DMS153 treated with DMSO at 0.1 percent for 48 hours (cell line): ENCODE results near the gene FKBP14.

Experiments used
- DNase-seq: peaks from one replicate; lab custom pipeline; 2025; ENCODE audit not compliant: unreplicated experiment; lab: John Stamatoyannopoulos, UW

FKBP14 gene

GRCh38 chr7:30026229-30027064 lies at the start of gene FKBP14:
Gene FKBP14 (minus strand): TSS chr7:30026702. CDS start chr7:30026508, 194 bp downstream.
- DNase-seq = peak; percentile 99

- peak; percentile 80 for DNase-seq
Measured at GRCh38 chr7:30074422-30075030, 48.0 kb upstream of the FKBP14 start.

GRCh38 chr7:30072735-30073134 lies 46.2 kb upstream of the FKBP14 start:
- no peak for DNase-seq

- DNase-seq = no peak
Measured at GRCh38 chr7:30070052-30070451, 43.5 kb upstream of the FKBP14 start.

GRCh38 chr7:30069096-30069867 lies 42.8 kb upstream of the FKBP14 start:
- DNase-seq = no peak

GRCh38 chr7:30068117-30068516 lies 41.6 kb upstream of the FKBP14 start:
- DNase-seq = no peak

- no peak for DNase-seq
Measured at GRCh38 chr7:30066687-30067086, 40.2 kb upstream of the FKBP14 start.

- DNase-seq = no peak
Measured at GRCh38 chr7:30065746-30066145, 39.2 kb upstream of the FKBP14 start.

- DNase-seq = peak; percentile 30
Measured at GRCh38 chr7:30062587-30062986, 36.1 kb upstream of the FKBP14 start.

- peak; percentile 20 for DNase-seq
Measured at GRCh38 chr7:30061786-30062185, 35.3 kb upstream of the FKBP14 start.

GRCh38 chr7:30057741-30058140 lies 31.2 kb upstream of the FKBP14 start:
- no peak for DNase-seq

- no peak for DNase-seq
Measured at GRCh38 chr7:30053068-30053467, 26.6 kb upstream of the FKBP14 start.

- no peak for DNase-seq
Measured at GRCh38 chr7:30049173-30049572, 22.7 kb upstream of the FKBP14 start.

GRCh38 chr7:30048582-30048981 lies 22.1 kb upstream of the FKBP14 start:
- no peak for DNase-seq

GRCh38 chr7:30047124-30047523 lies 20.6 kb upstream of the FKBP14 start:
- no peak for DNase-seq

GRCh38 chr7:30046127-30046770 lies 19.7 kb upstream of the FKBP14 start:
- no peak for DNase-seq

- no peak for DNase-seq
Measured at GRCh38 chr7:30041526-30042269, 15.2 kb upstream of the FKBP14 start.

GRCh38 chr7:30040938-30041337 lies 14.4 kb upstream of the FKBP14 start:
- DNase-seq = no peak

GRCh38 chr7:30038196-30038980 lies 11.9 kb upstream of the FKBP14 start:
- DNase-seq = no peak

- no peak for DNase-seq
Measured at GRCh38 chr7:30036220-30036619, 9.7 kb upstream of the FKBP14 start.
